ENCODE data around the gene LRP1B.

DNA sequence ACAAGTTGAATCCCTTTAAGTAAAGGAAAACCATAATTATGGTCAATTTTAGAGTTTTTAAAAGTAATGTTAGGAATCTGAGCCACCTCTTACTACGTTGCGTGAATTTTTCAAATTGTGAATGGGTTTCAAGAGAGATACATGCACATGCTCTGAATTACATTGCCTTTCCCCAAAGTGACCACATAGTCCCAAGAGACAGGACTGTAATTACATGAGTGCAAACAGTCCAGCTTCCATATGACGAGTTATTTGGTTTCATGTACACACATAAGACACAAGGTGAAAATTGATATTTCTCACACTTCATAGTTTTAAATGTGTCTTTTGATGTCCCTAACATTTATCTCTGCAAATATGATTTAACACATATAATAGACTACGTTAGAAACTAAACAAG lies 850.8 kb downstream of the LRP1B start:
- TF ChIP-seq POLR2AphosphoS5 (IDR thresholded peaks at IDR 0.05; ENCODE audit: low read depth, low read length) (no peak), POLR2A (IDR thresholded peaks at IDR 0.05; ENCODE audit: low read depth, low read length) (no peak)
